ENCODE results near the gene NR2C2.

The NR2C2 gene

DNA sequence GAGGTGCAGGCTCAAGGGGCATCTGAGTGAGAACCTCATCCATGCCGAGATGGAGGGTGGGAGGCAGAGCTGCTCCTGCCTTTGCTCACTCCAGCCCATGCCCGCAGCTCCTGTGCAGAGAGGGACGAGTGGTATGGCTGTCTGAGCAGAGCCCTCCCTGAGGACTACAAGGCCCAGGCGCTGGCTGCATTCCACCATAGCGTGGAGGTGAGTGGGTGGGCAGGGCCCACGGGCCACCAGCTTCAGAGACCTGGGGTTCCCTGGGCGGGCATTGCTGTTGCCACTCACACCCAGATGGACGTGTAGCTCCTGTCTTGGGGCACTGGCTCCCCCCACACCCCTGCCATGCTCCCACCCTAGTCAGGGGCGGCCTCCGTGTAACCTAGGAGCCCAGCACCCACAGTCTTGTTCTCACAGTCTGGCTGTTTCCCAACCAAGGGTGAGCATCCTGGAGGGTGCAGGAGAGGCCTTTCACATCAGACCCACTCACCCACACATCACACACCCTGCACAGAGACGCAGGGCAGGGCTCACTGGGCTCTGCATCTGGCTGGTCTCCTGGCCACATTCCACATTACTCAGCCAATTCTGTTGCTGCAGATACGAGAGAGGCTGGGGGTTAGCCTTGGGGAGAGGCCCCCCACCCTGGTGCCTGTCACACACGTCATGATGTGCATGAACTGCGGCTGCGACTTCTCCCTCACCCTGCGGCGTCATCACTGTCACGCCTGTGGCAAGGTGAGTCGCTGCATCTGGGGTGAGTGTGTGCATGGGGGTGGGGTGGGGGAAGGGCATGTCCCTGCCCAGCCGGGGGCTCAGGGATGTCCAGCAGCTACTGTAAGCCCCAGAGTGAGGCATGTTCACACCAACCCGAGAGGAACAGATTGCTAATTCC, 25.3 kb upstream of the NR2C2 start:
- DNase-seq = no peak

DNA sequence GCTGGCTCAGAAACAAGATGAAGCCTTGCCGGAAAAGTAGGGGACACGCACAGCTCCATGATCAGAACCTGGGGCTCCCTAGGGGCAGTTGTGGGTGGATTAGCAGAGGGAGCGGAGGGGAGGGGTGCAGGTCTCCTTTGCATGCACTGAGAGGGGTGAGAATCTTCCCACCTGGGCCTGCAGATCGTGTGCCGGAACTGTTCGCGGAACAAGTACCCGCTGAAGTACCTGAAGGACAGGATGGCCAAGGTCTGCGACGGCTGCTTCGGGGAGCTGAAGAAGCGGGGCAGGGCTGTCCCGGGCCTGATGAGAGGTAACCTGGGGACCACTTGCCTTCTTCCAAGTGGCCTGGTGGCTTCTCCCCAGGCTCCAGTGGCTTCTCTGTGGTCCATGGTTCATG, 24.5 kb upstream of the NR2C2 start:
- DNase-seq = no peak

GRCh38 chr3:14923476-14923875, 23.9 kb upstream of the NR2C2 start:
- DNase-seq = no peak

GRCh38 chr3:14925729-14926591, 21.4 kb upstream of the NR2C2 start:
- DNase-seq = peak; percentile 32

DNA sequence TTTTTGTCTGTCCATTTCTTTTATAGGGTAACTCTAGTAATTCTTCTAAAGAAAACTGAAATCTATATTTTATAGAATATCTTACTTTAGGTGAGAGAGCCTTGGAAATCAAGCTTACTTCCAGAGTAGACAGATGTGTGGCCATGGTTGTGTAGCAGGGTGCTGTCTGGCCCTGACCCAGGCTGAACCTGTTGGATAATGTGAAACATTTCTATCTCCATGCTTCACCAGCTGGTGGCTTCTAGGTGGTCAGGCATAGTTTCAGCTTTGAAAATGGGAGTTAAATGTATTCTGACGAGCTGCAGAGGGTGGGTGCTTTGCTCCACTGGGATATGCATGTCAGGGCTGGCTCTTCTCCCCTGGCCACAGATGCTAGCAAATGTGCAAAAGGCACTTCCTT, 20.8 kb upstream of the NR2C2 start:
- no peak for DNase-seq

DNA sequence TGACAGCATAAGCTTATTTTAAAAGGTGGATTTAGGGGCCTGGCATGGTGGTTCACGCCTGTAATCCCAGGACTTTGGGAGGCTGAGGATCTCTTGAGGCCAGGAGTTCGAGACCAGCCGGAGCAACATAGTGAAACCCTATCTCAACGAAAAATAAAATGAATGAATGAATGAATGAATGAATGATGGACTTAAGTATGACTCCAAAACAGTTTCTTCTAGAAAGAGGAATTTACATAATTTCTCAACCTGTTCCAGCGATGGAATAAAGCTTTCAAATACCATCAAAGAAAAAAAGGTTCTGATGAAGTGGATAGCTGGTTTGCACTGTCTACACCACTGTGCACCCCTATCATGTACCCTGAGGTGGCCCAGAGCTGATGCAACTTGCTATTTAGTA, 20.1 kb upstream of the NR2C2 start:
- DNase-seq = no peak

DNA sequence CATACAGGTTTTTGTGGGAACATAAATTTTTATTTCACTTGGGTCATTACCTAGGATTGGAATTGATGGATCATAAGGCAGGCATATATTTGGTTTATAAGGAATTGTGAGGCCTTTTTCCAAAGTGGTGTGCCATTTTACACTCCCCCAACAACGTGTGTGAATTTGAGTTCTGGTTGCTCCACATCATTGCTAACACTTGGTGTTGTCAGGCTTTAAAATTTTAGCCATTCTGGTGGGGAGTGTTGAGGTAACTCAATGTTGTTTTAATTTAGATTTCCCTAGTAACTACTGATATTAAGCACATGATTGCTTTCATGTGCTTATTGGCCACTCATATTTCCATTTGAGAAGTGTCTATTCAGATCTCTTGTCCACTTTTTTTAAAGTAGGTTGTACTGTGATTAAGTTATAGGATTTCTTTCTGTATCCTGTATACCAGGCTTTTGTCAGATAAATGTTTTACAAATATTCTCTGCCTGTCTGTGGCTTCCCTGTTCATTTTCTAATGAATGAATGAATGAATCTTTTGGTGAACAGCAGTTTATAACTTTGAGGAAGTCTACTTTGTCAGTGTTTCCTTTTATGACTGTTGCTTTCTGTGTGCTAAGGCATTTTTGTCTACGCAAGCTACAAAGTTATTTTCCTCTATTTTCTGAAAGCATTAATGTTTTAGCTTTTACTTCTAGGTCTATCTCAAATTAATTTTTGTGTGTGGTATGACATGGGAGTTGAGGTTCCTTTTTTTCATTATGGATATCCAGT, 17.9 kb upstream of the NR2C2 start:
- no peak for DNase-seq

- DNase-seq = no peak
Observed at GRCh38 chr3:14933820-14934425, 13.5 kb upstream of the NR2C2 start.

GRCh38 chr3:14935592-14936345, 11.6 kb upstream of the NR2C2 start:
- no peak for DNase-seq

DNA sequence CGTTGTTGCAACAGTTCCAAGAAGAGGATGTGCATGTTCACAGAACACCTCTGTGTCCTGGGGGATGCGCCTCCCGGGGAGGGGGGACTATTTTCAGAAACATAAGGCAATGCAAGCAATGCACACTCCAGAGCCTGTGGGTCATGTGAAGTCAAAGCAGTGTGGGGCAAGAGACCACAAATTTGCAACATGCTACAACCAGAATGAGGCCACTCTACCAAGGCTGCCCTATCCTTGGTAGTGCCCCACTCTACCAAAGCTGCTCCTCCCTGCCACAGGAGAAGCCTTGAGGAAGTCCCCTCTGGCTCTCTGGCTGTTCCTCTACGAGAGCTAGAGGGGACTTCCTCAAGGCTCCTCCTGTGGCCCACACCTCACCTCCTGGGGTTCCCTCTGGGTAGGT, 8.4 kb upstream of the NR2C2 start:
- DNase-seq = no peak

DNA sequence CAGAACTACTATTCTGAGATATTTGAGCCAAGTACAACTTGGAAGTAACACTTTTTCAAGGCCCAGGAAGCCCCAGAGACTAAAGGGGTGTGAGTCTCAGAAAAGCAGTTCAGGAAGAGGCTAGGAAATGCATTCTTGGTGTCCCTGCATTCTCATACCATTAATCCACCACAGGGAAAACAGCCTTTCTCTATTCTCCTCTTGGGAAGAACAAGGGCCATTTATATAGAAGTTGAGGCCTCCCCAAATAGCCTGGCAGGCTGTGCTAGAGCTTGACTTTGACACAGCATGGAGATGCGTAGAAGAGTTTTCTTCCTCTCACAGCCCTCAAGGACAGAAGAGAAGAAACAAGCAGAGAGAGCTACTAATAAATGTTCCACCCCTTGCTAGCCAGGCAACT, 5.5 kb upstream of the NR2C2 start:
- DNase-seq = no peak

GRCh38 chr3:14943042-14943441, 4.3 kb upstream of the NR2C2 start:
- DNase-seq = no peak

DNA sequence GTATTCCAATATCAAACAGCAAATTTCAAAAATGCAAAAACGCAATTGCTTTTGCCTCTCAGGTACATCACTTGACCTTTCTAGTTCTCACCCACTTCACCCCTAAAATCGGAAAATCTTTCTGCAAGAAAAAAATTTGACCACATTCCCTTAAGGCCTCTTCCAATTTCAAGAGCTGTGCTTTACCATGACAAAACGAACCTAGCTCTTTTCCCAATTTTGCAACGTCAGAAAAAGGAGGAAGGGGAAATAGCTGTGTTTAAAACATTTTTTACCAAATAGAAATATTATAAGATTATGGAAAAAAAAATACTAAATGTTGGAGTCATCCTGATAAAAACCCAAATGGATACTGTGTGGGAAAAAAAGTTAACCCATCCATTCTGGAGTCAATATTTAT, 1.1 kb upstream of the NR2C2 start:
- no peak for DNase-seq

- DNase-seq = no peak
Observed at GRCh38 chr3:14946739-14947099, 664 bp upstream of the NR2C2 start.

DNA sequence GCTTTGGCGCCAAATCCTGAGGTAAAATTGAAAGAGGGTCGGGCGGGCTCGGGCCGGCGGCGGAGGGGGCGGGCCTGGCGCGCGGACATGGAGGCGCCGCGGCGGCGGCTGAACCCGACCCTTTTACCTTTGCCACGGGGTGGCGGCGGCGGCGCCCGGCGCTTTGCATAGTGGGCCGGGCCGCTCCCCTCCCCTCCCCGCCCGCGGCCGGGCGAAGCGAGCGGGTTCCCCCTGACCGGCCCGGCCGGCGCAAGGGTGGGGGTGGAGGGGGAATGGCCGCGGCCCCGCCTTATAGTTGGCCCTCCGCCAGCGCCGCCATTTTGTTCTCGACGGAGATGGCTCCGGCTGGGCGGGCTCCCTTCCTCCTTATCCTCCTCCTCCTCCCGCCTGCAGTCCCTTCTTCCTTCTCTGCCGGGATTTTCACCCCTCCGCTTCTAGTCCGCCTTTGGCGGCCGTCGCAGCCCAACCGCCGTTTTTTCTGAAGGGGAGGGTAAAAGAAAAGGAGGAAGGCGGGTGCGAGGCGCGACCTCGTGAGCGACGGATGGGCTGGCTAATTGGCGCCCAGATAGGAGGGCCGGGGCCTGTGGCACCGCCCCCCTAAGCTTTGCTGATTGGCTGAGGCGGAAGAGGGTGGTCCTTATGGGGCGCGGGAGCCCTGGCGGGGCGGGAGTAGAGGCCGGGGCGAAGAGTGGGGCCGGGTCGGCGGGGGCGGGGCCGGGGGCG, 664 bp downstream of the NR2C2 start:
- peak; percentile 65 for DNase-seq

DNA sequence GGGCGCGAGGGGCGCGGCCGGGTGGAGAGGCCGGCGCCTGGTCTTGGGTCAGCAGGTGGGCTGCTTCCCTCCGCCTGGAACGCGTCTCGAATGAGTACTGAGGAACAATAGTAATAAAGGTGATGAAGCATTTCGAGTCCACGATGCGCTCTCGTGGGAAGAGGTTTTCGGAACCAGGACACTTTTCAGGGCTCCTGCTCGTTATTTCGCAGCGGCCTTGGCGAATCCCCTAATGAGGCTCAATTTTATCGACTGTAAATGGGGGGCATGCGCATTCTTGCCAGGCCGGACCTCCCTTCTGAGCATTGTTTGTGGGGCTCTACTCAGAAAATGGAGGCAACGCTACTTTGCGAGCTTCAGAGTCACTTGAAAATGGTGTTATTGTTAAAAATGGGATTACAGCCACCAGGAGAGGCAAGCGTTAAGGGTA, 1.2 kb downstream of the NR2C2 start:
- no peak for DNase-seq

DNA sequence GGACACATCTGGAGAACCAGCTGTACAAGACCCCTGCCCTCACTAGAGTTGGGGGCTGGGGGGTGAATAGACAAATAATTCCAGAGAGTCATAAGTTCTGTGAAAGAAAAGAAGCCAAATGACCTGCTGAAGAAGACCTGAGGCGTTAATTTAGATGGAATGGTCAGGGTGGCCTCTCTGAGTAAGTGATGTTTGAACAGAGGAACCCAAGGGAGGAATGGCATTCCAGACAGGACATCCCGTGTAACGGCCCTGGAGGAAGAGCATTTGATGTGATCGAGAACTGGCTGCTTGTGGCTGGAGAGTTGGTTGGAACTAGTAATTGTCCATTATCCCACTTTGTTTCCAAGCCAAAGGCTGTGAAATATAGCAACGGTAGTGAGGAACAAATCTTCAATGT, 1.7 kb downstream of the NR2C2 start:
- DNase-seq = no peak

GRCh38 chr3:14950274-14950673, 2.9 kb downstream of the NR2C2 start:
- no peak for DNase-seq

DNA sequence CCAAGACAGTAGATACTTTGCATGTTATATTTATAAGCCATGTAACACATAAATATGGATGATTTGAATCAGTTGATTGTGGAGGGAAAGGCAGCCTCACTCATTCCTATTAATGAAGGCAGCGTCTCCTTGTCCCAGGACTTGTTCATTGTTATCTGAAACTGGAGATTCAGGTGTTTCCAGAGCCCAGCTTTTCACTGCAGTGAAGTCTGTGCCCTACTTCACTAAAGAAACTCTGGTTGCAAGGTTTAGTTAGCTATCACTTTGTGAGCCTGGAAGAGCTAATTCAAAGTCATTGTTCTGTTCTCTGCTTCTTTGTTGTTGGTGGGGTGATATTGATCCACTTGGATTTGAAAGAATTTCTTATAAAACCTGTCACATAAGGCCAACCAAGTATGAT, 9.8 kb downstream of the NR2C2 start:
- no peak for DNase-seq

GRCh38 chr3:14957925-14958324, 10.5 kb downstream of the NR2C2 start:
- no peak for DNase-seq

GRCh38 chr3:14959359-14959943, 12.1 kb downstream of the NR2C2 start:
- no peak for DNase-seq

All from NCI-H1694 (cell line).